8988T (cell line): ENCODE data around the gene PPP1CA.

ENCODE experiments used
- DNase-seq: peaks from one replicate; pipeline ENCODE4 v3.0.0; 2011

The PPP1CA gene

GRCh38 chr11:67400942-67401494 is 640 bp downstream of the PPP1CA start:
- DNase-seq = no peak

DNA sequence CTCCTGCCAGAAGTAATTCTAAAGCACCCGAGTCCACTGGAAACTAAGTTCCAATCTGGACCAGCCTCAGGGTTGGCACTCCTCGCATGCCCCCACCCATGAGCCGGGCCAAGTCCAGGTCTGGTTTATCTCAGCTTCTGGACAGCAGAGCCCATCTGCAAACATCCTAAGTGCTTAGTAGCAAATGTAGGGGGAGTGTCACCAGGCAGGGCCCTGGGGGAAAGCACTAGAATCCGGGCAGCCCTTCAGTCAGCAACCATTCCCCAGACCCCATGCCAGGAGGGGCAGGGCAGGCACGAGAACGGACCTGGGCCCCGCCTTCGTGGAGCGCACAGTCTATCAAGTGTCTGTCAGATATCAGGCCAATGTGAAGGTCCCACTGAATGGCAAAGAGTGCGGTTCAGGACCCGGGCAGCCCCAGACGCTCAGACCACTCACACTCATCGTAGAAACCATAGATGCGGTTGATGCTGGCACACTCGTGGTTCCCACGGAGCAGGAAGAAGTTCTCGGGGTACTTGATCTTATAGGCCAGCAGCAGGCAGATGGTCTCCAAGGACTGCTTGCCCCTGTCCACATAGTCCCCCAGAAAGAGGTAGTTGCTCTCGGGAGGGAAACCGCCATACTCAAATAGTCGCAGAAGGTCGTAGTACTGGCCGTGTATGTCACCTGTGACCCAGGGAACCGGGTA is 1.3 kb downstream of the PPP1CA start:
- DNase-seq = no peak

DNA sequence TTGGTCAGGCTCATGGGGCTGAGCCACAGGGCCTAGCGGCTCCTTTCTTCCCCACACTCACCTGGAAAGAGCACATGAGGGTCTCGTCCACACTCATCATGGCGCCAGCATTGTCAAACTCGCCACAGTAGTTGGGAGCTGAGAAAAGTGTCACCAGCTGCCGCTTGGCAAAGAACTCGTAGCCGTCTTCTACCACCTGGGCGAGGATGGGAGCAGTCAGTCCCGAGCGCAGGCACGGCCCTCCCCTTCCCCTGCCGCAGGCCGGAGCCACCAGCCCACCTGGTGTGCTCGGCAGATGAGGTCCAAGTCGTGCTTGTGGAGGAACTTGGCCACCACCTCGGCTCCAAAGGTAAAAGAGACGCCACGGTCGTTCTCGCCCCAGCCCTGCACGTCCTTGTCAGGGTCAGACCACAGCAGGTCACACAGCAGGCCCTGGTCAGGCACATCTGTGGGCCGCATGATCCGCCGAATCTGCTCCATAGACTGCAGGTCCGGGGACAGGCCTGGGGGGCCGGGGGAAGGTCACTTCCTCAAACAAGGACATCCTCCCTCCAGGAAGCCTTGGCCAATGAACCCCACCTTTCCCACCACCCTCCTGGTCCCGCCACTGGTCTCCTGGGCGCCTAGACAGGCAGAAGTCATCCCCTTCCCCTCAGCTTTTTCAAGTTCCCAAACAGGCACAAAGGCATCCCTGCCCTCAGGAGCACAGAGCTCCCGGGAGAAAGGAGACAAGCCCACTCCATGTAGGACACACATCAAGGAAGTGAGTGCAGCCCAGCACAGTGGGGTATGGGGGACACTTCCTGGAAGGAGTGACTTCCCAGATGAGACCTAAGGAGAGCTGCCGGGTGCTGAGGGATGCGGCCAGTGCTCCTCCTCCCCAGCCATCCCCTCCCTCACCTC is 2.7 kb downstream of the PPP1CA start:
- DNase-seq = no peak

GRCh38 chr11:67397986-67398660 is 3.5 kb downstream of the PPP1CA start:
- no peak for DNase-seq

GRCh38 chr11:67397536-67397935 is 4.1 kb downstream of the PPP1CA start:
- no peak for DNase-seq

DNA sequence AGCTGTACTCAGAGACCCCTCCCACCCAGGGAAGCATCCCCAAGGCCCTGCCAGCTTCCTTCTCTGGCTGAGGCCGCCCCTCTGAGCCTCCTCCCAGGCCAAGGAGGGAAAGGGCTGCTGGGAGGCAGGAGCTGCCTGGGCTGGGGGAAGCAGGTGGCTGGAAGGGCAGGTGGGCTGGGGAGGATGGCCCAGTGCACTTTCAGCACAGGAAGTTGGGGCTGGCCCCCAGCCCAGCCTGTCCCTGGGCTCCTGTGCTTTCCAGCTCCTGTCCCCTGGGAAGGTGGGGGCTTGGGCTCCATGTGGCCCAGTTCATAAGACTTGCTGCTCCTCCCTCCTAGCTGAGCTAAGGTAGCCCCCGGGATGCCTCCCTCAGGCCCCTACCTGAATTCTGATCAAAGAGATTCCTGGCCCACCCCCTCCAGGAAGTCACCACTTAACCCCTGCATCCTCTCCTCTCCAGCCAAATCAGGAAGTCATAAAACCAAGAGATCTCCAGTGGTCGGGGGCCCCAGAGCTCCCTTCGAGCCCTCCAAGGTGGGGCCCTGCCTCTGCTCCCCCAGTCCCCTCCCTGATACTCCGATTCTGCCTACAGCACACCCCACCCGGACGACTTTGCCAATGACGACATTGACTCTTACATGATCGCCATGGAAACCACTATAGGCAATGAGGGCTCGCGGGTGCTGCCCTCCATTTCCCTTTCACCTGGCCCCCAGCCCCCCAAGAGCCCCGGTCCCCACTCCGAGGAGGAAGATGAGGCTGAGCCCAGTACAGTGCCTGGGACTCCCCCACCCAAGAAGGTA is 4.9 kb downstream of the PPP1CA start:
- no peak for DNase-seq

DNA sequence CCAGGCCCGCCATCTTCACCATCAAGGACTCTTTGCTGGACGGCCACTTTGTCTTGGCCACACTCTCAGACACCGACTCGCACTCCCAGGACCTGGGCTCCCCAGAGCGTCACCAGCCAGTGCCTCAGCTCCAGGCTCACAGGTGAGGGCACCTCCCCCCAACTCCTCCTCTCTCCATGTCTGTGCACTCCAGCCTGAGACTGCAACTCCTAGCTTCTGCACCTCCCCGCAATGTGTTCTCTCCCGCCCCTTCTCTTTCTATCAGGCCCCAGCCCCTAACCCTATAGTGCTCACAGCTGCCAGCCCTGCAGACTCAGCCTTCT is 5.4 kb downstream of the PPP1CA start:
- no peak for DNase-seq

GRCh38 chr11:67395555-67396258 is 6.0 kb downstream of the PPP1CA start:
- no peak for DNase-seq

- no peak for DNase-seq
These were observed 7.7 kb downstream of the PPP1CA start for GRCh38 chr11:67393990-67394389.

GRCh38 chr11:67393437-67393836 is 8.2 kb downstream of the PPP1CA start:
- no peak for DNase-seq

DNA sequence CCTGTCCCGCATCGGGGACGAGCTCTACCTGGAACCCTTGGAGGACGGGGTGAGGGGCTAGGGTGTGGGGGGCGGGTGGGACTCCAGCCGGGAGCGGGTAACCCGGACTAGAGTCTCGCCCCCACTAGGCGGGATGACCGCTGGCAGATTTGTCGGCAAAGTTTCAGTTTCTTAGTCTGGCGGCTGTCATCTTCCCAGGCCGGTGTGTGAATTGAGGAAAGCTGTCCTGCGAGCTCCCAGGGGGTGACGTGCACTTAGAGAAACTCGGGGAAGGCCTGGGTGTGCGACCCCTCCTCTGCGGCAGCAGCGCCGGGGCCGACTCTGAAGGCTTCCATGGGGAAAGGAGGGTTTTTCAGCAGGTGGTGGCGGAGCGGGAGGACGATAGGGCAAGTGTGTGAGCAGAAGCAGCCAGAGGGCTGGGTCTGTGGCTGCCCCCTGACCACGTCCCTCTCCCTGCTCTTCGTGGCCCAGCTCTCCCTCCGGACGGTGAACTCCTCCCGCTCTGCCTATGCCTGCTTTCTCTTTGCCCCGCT is 9.4 kb downstream of the PPP1CA start:
- no peak for DNase-seq

DNA sequence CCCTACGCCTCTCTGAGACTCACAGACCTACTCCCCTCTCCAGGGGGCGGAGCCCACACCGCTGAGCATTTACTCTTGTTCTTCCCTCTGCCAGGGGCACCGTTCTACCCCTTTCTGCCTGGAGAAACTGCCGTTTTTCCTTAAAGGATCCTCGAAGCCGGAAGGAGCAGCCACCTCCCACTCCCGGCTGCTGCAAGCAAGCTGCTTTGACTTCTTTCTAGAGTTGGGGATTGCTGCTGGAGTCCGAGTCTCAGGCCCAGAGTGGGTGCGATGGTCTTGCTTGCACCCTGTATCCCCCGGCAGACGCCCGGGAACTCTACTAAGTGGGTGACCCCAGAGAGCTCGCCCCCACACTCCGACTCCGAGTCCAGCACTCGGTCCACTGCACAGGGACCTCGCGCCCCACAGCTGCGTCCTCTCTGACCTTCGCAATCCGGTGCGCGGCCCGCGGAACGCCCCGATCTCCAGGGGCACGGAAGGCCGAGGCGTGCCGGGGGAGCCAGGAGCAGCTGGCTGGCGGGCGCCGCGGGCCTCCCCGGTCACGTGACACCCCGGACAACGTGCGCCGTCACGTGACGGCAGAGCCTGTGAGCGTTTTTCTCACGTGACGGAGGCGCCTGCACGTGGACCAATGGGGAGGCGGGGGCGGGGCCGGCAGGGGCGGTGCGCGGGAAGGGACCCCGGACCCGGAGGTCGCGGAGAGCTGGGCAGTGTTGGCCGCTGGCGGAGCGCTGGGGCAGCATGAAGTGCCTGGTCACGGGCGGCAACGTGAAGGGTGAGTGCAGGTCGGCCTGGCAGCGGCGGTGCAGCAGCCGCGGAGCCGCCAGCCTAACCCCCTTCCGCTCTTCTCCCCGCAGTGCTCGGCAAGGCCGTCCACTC is 10.1 kb downstream of the PPP1CA start, which contains the start of gene RAD9A:
Gene RAD9A (plus strand): TSS at position 683 of the 879 bp plus-strand sequence. CDS start 59 bp downstream, at position 742.
- DNase-seq = peak; percentile 99

- no peak for DNase-seq
These were observed 10.7 kb downstream of the PPP1CA start for GRCh38 chr11:67390947-67391303.

DNA sequence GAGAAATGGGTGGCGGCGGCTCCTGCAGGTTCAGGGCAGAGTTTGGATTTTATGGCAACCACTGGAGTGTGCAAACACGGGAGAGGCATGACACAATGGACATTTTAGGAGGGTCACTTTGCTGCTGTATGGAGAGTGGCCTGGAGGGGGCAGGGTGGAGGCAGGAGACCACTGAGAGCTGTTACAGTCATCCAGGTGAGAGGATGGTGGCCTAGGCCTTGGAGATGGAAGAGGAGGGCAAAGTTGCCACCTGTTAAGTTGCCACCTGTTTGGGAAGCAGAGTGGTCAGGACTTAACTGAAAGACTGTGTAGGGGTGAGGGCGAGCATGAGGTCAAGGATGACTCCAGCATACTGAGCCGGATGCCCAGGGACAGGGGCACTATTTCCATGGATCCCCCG is 12.2 kb downstream of the PPP1CA start:
- DNase-seq = peak; percentile 88

DNA sequence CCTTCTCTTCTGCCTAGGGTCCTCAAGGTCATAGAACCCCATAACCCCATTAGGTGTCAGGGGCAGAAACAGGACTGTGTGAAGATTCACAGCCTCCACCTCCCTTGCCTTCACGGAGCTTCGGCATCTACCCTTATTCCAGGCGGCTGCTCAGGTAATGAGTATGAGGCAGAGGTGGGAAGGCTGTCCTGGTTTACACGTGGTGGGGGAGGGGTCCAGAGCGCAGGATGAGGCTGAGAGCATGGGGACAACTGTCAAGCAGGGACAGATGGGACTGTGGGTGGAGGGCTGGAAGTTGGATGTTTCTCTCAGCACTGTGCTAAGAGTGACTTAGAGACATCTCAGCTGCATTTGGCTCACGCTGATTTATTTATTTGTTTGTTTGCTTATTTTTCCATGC is 14.1 kb downstream of the PPP1CA start:
- no peak for DNase-seq

DNA sequence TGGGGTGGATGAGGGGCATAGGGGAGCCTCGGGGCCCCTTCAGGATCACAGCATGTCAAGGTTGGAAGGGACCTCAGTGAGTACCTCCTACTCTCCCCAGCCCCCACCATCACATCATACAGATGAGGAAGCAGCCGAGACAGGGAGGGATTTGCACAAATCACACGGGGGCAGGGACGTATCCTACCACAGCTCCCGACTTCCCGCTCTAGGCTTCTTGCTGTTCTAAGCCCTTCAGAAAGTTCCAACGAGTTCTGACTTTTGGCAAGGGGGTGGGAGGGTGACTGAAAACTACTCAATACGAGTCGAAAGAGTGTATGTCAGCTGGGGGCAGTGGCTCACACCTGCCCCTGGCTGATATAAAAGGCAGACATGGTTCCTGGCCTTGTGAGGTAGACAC is 14.6 kb downstream of the PPP1CA start:
- DNase-seq = no peak

- DNase-seq = no peak
These were observed 16.7 kb downstream of the PPP1CA start for GRCh38 chr11:67384851-67385366.

DNA sequence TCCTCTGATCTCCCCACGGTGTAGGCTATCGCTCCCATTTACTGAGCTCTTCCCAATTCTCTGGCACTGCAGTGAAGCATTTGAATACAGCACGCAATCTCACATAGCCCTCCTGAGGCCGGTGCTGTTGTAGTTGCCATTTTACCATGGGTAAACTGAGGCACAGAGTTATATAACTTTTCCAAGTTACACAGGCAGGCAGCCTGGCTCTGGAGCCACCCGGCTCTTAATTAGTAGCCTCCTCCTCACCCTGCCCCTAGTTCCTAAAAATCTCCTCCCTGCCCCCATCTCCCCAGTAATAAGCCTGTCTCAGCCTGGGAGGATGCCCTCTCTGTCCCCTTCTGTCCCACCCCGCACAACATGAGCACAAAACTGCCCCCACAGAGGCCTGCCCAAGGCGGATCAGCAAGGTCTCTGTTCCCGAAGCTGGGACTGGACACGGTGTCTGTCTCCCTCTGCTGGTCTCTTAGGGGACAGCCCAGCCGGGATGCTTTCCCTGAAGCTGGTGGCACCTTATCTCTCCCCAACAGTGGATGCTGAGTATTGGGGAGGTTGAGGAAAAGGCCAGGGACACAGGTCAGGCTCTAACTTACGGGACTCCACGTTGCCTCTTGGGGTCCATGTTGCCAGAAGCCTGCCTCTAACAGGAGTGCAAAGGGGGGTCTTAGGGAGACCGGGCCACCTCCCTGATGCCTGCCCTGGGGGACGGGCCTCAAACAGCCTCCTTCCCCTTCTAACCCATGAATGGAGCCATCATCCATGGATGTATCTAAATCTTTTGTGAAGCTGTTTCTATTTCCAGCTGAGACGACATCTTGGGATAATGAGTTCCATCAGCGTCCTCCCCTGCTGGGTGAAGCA is 19.2 kb downstream of the PPP1CA start:
- peak; percentile 74 for DNase-seq

DNA sequence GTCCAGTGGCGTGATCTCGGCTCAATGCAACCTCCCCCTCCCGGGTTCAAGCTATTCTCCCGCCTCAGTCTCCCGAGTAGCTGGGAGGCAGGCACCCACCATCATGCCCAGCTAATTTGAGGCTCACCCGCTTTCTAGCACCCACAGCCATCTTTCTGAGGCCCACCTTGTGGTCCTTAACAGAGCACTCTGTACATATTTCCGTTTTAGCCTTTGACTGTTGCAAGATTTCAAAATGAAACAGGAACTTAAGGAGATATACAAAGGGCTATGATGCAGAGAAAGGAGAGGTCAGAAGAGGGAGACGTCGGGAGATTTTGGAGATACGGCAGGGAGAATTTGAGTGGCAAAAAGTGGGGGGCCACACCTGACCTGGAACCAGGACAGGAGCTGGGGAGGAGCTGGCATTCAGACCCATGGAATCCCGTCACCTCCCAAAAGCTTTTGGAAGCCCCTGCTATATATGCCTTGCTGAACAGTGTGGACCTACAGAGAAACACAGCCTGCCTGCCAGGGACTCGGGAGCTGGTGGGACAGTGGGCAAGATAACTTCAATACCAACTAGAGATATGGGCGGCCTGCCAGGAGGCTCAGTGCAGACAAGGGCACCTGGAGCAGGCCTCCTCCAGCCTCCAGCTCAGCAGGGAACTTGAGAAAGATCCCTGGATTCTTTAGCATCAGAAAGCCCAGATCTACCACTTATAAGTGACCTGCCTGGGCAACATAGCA is 20.2 kb downstream of the PPP1CA start:
- no peak for DNase-seq
